ENCODE results near the gene BANK1. TPM values are rescaled to one million over a fixed set of nuclear protein-coding genes. Genes with fewer than 3 reads are reported as not detected.

BANK1 gene
- total RNA-seq, 1 experiment from 2014 or later, result 1.1 TPM

- Histone ChIP-seq H2AFZ (ENCODE audit: low read length) (no peak overlapping the region), H3K4me1 (ENCODE audit: insufficient read depth, low read length) (no peaks in the 10 kb centered on the region), H2BK12ac (ENCODE audit: insufficient read length, low read depth, low read length) (no peak overlapping the region), H3K23me2 (ENCODE audit: insufficient read length, low read depth, low read length, poor library complexity, severe bottlenecking) (no peaks in the 10 kb centered on the region), H2BK15ac (ENCODE audit: low read depth, low read length) (no peak overlapping the region), H3K4ac (ENCODE audit: low read depth, low read length) (no peak overlapping the region), H3K23ac (ENCODE audit: insufficient read length, low read depth, low read length) (no peak overlapping the region), H3K27me3 (ENCODE audit: insufficient read depth, low read length) (no peaks in the 10 kb centered on the region), H3K4me2 (ENCODE audit: insufficient read depth, insufficient read length, low read length) (no peak overlapping the region), H4K20me1 (ENCODE audit: control insufficient read depth, insufficient read depth, insufficient read length) (no peaks in the 10 kb centered on the region), H3K9me3 (ENCODE audit: control insufficient read depth, low read depth, low read length) (no peaks in the 10 kb centered on the region), H3K18ac (ENCODE audit: insufficient read length, low read depth, low read length) (no peak overlapping the region), H2BK5ac (ENCODE audit: insufficient read length, low read length) (no peak overlapping the region), H3K14ac (ENCODE audit: insufficient read depth, low read length) (no peak overlapping the region), H4K91ac (ENCODE audit: insufficient read length, low read depth, low read length) (no peak overlapping the region), H3K27ac (ENCODE audit: insufficient read length, low read depth, low read length) (no peak overlapping the region), H2BK120ac (ENCODE audit: low read depth, low read length, poor library complexity, severe bottlenecking) (no peak overlapping the region), H2BK20ac (ENCODE audit: low read depth, low read length, poor library complexity, severe bottlenecking) (no peak overlapping the region), H3K79me1 (ENCODE audit: insufficient read depth, low read depth, low read length, poor library complexity, severe bottlenecking) (no peaks in the 10 kb centered on the region), H2AK5ac (ENCODE audit: insufficient read length, low read length) (no peak overlapping the region), H3K79me2 (ENCODE audit: insufficient read depth, low read length) (no peaks in the 10 kb centered on the region), H3K56ac (ENCODE audit: insufficient read length, low read depth, low read length) (no peak overlapping the region), H3T11ph (ENCODE audit: low read length) (no peak overlapping the region), H3K9ac (ENCODE audit: extremely low read depth, insufficient read length, low read length) (no peak overlapping the region), H4K5ac (ENCODE audit: insufficient read length, low read depth, low read length) (no peak overlapping the region), H4K8ac (replicated peaks; ENCODE audit: insufficient read length, low read depth, low read length) (no peak overlapping the region)
- no peak for DNase-seq
- Mint-ChIP-seq H3K27me3 (ENCODE audit: low read depth) (no peaks in the 10 kb centered on the region), H3K36me3 (ENCODE audit: insufficient read depth in 1 of 3, low read depth in 3 of 3) (no peaks in the 10 kb centered on the region), H3K9me3 (no peaks in the 10 kb centered on the region), H3K4me1 (0 out of 4 replicates have a peak, but pooled peaks cover 0 to 6% of the 10 kb centered on the region in 2 experiments), H3K27ac (no peak overlapping the region), H3K4me3 (no peak overlapping the region)
- no peak for TF ChIP-seq CTCF (conservative IDR thresholded peaks at IDR 0.05)
- no CpG with 5 or more reads among the region's 2 CpGs for WGBS (ENCODE audit: extremely low coverage, insufficient read length, low lambda C conversion rate)
Measured at GRCh38 chr4:101856149-101856548, 65.6 kb downstream of the BANK1 start.

All from H9 (cell line).